Ectodermal cell (in vitro differentiated cells): Measurements from ENCODE around the gene ACER2.

ENCODE experiments used
- H3K27ac ChIP-seq: 2 replicates; pipeline ENCODE4 v1.7.0; 2013; ENCODE audit warnings: mild to moderate bottlenecking, low read depth, low read length; ENCODE audit not compliant: insufficient read depth, poor library complexity, severe bottlenecking
- H3K27me3 ChIP-seq: 2 replicates; pipeline ENCODE4 v1.7.0; 2013; ENCODE audit warnings: mild to moderate bottlenecking, low read length; ENCODE audit not compliant: insufficient read depth, control insufficient read depth, poor library complexity, severe bottlenecking
- H3K36me3 ChIP-seq: one replicate; pipeline ENCODE4 v1.7.0; 2013; ENCODE audit warnings: low read length; ENCODE audit not compliant: control insufficient read depth, insufficient read depth
- H3K4me1 ChIP-seq: one replicate; pipeline ENCODE4 v1.7.0; 2013; ENCODE audit warnings: low read length; ENCODE audit not compliant: control insufficient read depth, insufficient read depth
- H3K4me3 ChIP-seq: 2 replicates; pipeline ENCODE4 v1.7.0; 2013; ENCODE audit warnings: low read depth, low read length, control low read depth; ENCODE audit not compliant: insufficient read depth
- H3K9me3 ChIP-seq: 2 replicates; pipeline ENCODE4 v1.7.0; 2013; ENCODE audit warnings: mild to moderate bottlenecking, low read length, moderate library complexity; ENCODE audit not compliant: control insufficient read depth
- WGBS, 2 experiments: methylation state at CpG; one replicate each; pipeline ENCODE4 v1.1.7; 2013; ENCODE audit warnings: missing lambda C conversion rate in 2 of 2; 5-methylcytosine and 5-hydroxymethylcytosine counted together

The ACER2 gene

GRCh38 chr9:19493174-19493811, 84.5 kb downstream of the ACER2 start:
- Histone ChIP-seq H3K27me3 (no peaks in the 10 kb centered on the region), H3K27ac (no peak overlapping the region), H3K36me3 (no peaks in the 10 kb centered on the region), H3K9me3 (no peaks in the 10 kb centered on the region), H3K4me3 (no peak overlapping the region), H3K4me1 (no peaks in the 10 kb centered on the region)
- WGBS, 2 experiments = 49 to 51% methylated on average over 19 of the region's 19 CpGs

- H3K36me3 ChIP-seq = no peaks in the 10 kb centered on the region
- H3K4me1 ChIP-seq = no peaks in the 10 kb centered on the region
- no peak overlapping the region for H3K27ac ChIP-seq
- no peaks in the 10 kb centered on the region for H3K27me3 ChIP-seq
- no peak overlapping the region for H3K4me3 ChIP-seq
- no peaks in the 10 kb centered on the region for H3K9me3 ChIP-seq
- WGBS, 2 experiments = 93 to 94% methylated on average over 2 of the region's 2 CpGs
Measured at GRCh38 chr9:19493876-19494275, 85.1 kb downstream of the ACER2 start.

- Histone ChIP-seq H3K4me3 (no peak overlapping the region), H3K9me3 (no peaks in the 10 kb centered on the region), H3K36me3 (no peaks in the 10 kb centered on the region), H3K27ac (no peak overlapping the region), H3K4me1 (no peaks in the 10 kb centered on the region), H3K27me3 (no peaks in the 10 kb centered on the region)
- WGBS, 2 experiments = 82 to 83% methylated on average over 7 to 9 of the region's 9 CpGs
Measured at GRCh38 chr9:19495186-19496028, 86.6 kb downstream of the ACER2 start.

GRCh38 chr9:19496321-19497050, 87.7 kb downstream of the ACER2 start:
- 91 to 93% methylated on average over 5 of the region's 5 CpGs for WGBS, 2 experiments
- no peak overlapping the region for H3K27ac ChIP-seq
- H3K4me3 ChIP-seq = no peak overlapping the region
- no peaks in the 10 kb centered on the region for H3K27me3 ChIP-seq
- H3K4me1 ChIP-seq = no peaks in the 10 kb centered on the region
- H3K36me3 ChIP-seq = no peaks in the 10 kb centered on the region
- no peaks in the 10 kb centered on the region for H3K9me3 ChIP-seq

- Histone ChIP-seq H3K27me3 (no peaks in the 10 kb centered on the region), H3K4me1 (no peaks in the 10 kb centered on the region), H3K27ac (no peak overlapping the region), H3K4me3 (no peak overlapping the region), H3K9me3 (no peaks in the 10 kb centered on the region), H3K36me3 (no peaks in the 10 kb centered on the region)
- 88 to 94% methylated on average over 1 of the region's 1 CpG for WGBS, 2 experiments
Measured at GRCh38 chr9:19497276-19497675, 88.5 kb downstream of the ACER2 start.

- no peaks in the 10 kb centered on the region for H3K4me1 ChIP-seq
- no peaks in the 10 kb centered on the region for H3K27me3 ChIP-seq
- no peak overlapping the region for H3K27ac ChIP-seq
- H3K36me3 ChIP-seq = no peaks in the 10 kb centered on the region
- no peak overlapping the region for H3K4me3 ChIP-seq
- no peaks in the 10 kb centered on the region for H3K9me3 ChIP-seq
Measured at GRCh38 chr9:19498015-19498414, 89.2 kb downstream of the ACER2 start.
